ENCODE measurements around the gene MKNK2. TPM values are rescaled to one million over a fixed set of nuclear protein-coding genes. Genes with fewer than 3 reads are reported as not detected.
A peak's percentile ranks its signal among the peaks of the same experiment; 100 is the strongest.

Gene MKNK2
- total and polyA plus RNA-seq, 2 of the 13 experiments (the other 11 are each of a cell fraction or from before 2014, with no cell fraction given), result 44.9 to 112 TPM

GRCh38 chr19:2047449-2048103 lies 3.5 kb downstream of the MKNK2 start (continued):
- no peak for TF ChIP-seq CEBPZ (IDR thresholded peaks at IDR 0.05; ENCODE audit: low read length)
- peak; percentile 58; the same call in 1 of the 2 replicates for TF ChIP-seq MTA1 (CRISPR knock-in tag; IDR thresholded peaks at IDR 0.05; ENCODE audit: borderline replicate concordance)
- TF ChIP-seq ZNF709 (CRISPR knock-in tag; IDR thresholded peaks at IDR 0.05), result no peak
- TF ChIP-seq AKAP8 (CRISPR knock-in tag; IDR thresholded peaks at IDR 0.05), result peak; percentile 37; the same call in 1 of the 2 replicates
- no peak for TF ChIP-seq TRIM24 (CRISPR knock-in tag; IDR thresholded peaks at IDR 0.05)
- peak; percentile 94 for TF ChIP-seq ZBTB38 (CRISPR knock-in tag; IDR thresholded peaks at IDR 0.05)
- TF ChIP-seq ZSCAN29 (CRISPR knock-in tag; conservative IDR thresholded peaks at IDR 0.05), result no peak
- TF ChIP-seq ZNF362 (CRISPR knock-in tag; IDR thresholded peaks at IDR 0.05; ENCODE audit: borderline replicate concordance), result no peak
- peak; percentile 53; the same call in 1 of the 2 replicates for TF ChIP-seq NR2F2 (IDR thresholded peaks at IDR 0.05; ENCODE audit: borderline replicate concordance, low read depth)
- no peak for TF ChIP-seq HINFP (CRISPR knock-in tag; IDR thresholded peaks at IDR 0.05; ENCODE audit: low read depth)
- no peak for TF ChIP-seq ZNF800 (CRISPR knock-in tag; IDR thresholded peaks at IDR 0.05)
- TF ChIP-seq PAXIP1 (CRISPR knock-in tag; conservative IDR thresholded peaks at IDR 0.05), result 0 out of 2 replicates have a peak, but pooled peaks have one; percentile 41
- TF ChIP-seq ZFP91 (CRISPR knock-in tag; IDR thresholded peaks at IDR 0.05; ENCODE audit: borderline replicate concordance), result 0 out of 2 replicates have a peak, but pooled peaks have one; percentile 29

Measured in HepG2 (cell line).